MCF 10A (cell line): Measurements from ENCODE around the gene ZBTB46. TPM values are rescaled to one million over a fixed set of nuclear protein-coding genes. Genes with fewer than 3 reads are reported as not detected.

ENCODE experiments used
- BruUV-seq: library from RNA; stranded (reverse); fragments of 400-500 nt; replicated peaks from 2 replicates; lab custom pipeline; 2021; lab: Mats Ljungman, UMichigan
- CTCF ChIA-PET: fragments of 300-600 bp; sonication (Branson Sonifier 250); formaldehyde crosslinking; extraction: SDS; loops from one replicate; lab custom pipeline; 2021; ENCODE audit warnings: antibody characterized with exemption, inconsistent platforms; lab: Yijun Ruan, JAX
- POLR2A ChIA-PET: fragments of 300-600, 350-650 bp; sonication (Branson Sonifier 250); formaldehyde crosslinking; extraction: SDS; loops from one replicate; lab custom pipeline; 2020; ENCODE audit warnings: antibody characterized with exemption, inconsistent platforms; lab: Yijun Ruan, JAX
- DNase-seq: peaks from one replicate; pipeline ENCODE4 v3.0.0-alpha.2; 2018; ENCODE audit not compliant: unreplicated experiment
- H3K27ac Mint-ChIP-seq: one replicate; pipeline ENCODE4 v1.8.0; 2022; ENCODE audit warnings: mild to moderate bottlenecking, low read depth, mixed read lengths; ENCODE audit not compliant: unreplicated experiment
- H3K27me3 Mint-ChIP-seq: one replicate; pipeline ENCODE4 v1.8.0; 2022; ENCODE audit warnings: mixed read lengths; ENCODE audit not compliant: insufficient read depth, unreplicated experiment
- H3K36me3 Mint-ChIP-seq: one replicate; pipeline ENCODE4 v1.8.0; 2022; ENCODE audit warnings: mild to moderate bottlenecking, moderate library complexity, mixed read lengths; ENCODE audit not compliant: insufficient read depth, unreplicated experiment
- H3K4me1 Mint-ChIP-seq: one replicate; pipeline ENCODE4 v1.8.0; 2022; ENCODE audit warnings: mixed read lengths; ENCODE audit not compliant: insufficient read depth, unreplicated experiment
- H3K4me3 Mint-ChIP-seq: one replicate; pipeline ENCODE4 v1.8.0; 2022; ENCODE audit warnings: mild to moderate bottlenecking, moderate library complexity, mixed read lengths; ENCODE audit not compliant: unreplicated experiment
- H3K9me3 Mint-ChIP-seq: one replicate; pipeline ENCODE4 v1.8.0; 2022; ENCODE audit warnings: mixed read lengths; ENCODE audit not compliant: unreplicated experiment
- CTCF ChIP-seq: fragments of 200-600 bp; IDR thresholded peaks from one replicate; pipeline ENCODE4 v1.8.0; 2022; ENCODE audit warnings: antibody characterized with exemption, mild to moderate bottlenecking; ENCODE audit not compliant: unreplicated experiment
- intact Hi-C: fragments of 100-400 bp; cut with micrococcal nuclease; formaldehyde crosslinking; loops from 2 replicates; pipeline ENCODE4 v1.14.1; 2022
- total RNA-seq: library from RNA; stranded (reverse); gene quantifications from 2 replicates; pipeline ENCODE4 v1.2.3, GENCODE V29; 2022

ZBTB46 gene
- total RNA-seq, 1 experiment from 2014 or later: 0.63 TPM

DNA sequence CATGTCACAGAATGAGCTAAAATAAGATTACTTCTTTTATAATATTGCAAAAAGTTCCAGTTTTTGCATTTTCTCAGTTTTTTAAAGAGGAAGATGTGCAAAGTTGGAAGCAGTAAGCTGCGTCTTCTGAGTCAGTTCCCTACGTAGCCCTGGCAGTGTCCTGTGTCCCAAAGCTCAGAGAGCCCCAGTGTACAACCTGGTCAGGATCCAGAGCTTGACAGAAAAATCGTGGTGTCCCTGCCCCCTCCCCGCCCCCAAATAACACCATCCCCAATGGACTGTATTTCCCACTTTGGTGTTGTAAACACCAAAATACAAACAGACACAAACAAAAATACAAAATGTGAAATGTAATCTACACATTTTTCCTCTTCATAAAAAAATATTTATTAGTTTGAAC is 86.9 kb downstream of the ZBTB46 start:
- intact Hi-C loops: no loop called here
- H3K27ac Mint-ChIP-seq: no peak overlapping the region
- H3K27me3 Mint-ChIP-seq: no peaks in the 10 kb centered on the region
- H3K9me3 Mint-ChIP-seq: no peaks in the 10 kb centered on the region
- CTCF ChIA-PET: interaction anchor here (0.6 to 0.8 kb wide), 2 partner anchors 36 to 80 kb away, joined by 3 read pairs; partner anchors contain the start of genes ARFRP1 and ZGPAT
- no peak for DNase-seq
- H3K4me3 Mint-ChIP-seq: no peak overlapping the region
- POLR2A ChIA-PET: interaction anchor here (1.2 to 2.1 kb wide), 5 partner anchors 10 to 223 kb away, joined by 3 to 8 read pairs (median 6); partner anchors contain the start of genes ARFRP1 and ZGPAT
- no peaks in the 10 kb centered on the region for H3K4me1 Mint-ChIP-seq
- peaks cover 27% of the 10 kb centered on the region for H3K36me3 Mint-ChIP-seq
- TF ChIP-seq CTCF: no peak
- BruUV-seq: no TSS peak

GRCh38 chr20:63743210-63743970 is 87.7 kb downstream of the ZBTB46 start:
- no peak for TF ChIP-seq CTCF
- Mint-ChIP-seq H3K27me3 (no peaks in the 10 kb centered on the region), H3K36me3 (peaks cover 23% of the 10 kb centered on the region), H3K4me3 (no peak overlapping the region), H3K9me3 (no peaks in the 10 kb centered on the region), H3K27ac (no peak overlapping the region), H3K4me1 (no peaks in the 10 kb centered on the region)
- POLR2A ChIA-PET: interaction anchor here (0.5 to 2.0 kb wide), 5 partner anchors 12 to 525 kb away, joined by 3 to 6 read pairs (median 3); partner anchors contain the start of genes ARFRP1 and ZGPAT
- CTCF ChIA-PET: interaction anchor here (0.6 to 1.0 kb wide), 4 partner anchors 26 to 206 kb away, joined by 3 to 6 read pairs (median 3); partner anchors contain the start of genes ARFRP1, PTK6 and ZGPAT
- BruUV-seq: no TSS peak
- intact Hi-C loops: no loop called here
- no peak for DNase-seq

DNA sequence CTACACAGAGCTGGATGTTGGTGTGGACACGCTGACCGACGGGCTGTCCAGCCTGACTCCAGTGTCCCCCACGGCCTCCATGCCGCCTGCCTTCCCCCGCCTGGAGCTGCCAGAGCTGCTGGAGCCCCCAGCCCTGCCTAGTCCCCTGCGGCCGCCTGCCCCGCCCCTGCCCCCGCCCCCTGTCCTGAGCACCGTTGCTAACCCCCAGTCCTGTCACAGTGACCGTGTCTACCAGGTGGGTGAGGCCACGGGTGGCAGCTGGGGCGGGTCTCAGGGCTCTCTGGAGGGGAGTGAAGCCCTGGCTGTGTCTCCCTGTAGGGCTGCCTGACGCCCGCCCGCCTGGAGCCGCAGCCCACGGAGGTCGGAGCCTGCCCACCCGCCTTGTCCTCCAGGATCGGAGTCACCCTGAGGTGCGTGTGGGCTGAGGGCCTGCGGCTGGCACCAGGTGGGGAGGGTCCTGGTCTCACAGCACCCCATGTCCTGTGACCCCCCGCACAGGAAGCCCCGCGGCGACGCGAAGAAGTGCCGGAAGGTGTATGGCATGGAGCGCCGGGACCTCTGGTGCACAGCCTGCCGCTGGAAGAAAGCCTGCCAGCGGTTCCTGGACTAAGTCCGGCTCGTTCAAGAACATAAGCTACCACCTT is 88.6 kb downstream of the ZBTB46 start:
- no TSS peak for BruUV-seq
- no peak for TF ChIP-seq CTCF
- CTCF ChIA-PET: interaction anchor here (0.7 to 1.0 kb wide), 2 partner anchors 26 to 206 kb away, joined by 3 to 6 read pairs; partner anchors contain the start of gene PTK6
- no peak overlapping the region for H3K27ac Mint-ChIP-seq
- H3K9me3 Mint-ChIP-seq: no peaks in the 10 kb centered on the region
- H3K27me3 Mint-ChIP-seq: no peaks in the 10 kb centered on the region
- intact Hi-C loops: no loop called here
- POLR2A ChIA-PET: interaction anchor here (1.4 to 3.1 kb wide), 7 partner anchors 10 to 153 kb away, joined by 3 to 69 read pairs (median 15); partner anchors contain the start of genes ARFRP1, DNAJC5, GMEB2 and TNFRSF6B
- peaks cover 25% of the 10 kb centered on the region for H3K36me3 Mint-ChIP-seq
- no peak overlapping the region for H3K4me3 Mint-ChIP-seq
- no peak for DNase-seq
- no peaks in the 10 kb centered on the region for H3K4me1 Mint-ChIP-seq
